AG04450 (cell line): ENCODE data around the gene SCGB1D2. TPM values are rescaled to one million over a fixed set of nuclear protein-coding genes. Genes with fewer than 3 reads are reported as not detected.

Experiments used
- CTCF ChIA-PET: fragments of 300-600, 350-600 bp; formaldehyde crosslinking; extraction: SDS; loops from one replicate; lab custom pipeline; 2022; ENCODE audit warnings: antibody characterized with exemption, inconsistent platforms; lab: Charles Lee
- POLR2A ChIA-PET: fragments of 350-600 bp; formaldehyde crosslinking; extraction: SDS; loops from one replicate; lab custom pipeline; 2021; ENCODE audit warnings: antibody characterized with exemption, inconsistent platforms; lab: Yijun Ruan, JAX
- DNase-seq: peaks from one replicate; pipeline ENCODE4 v3.0.0-alpha.2; 2011; ENCODE audit warnings: low read depth, low spot score
- H3K27ac ChIP-seq: one replicate; pipeline ENCODE4 v1.5.1; 2012; ENCODE audit warnings: low read depth, low read length, control low read depth
- H3K27me3 ChIP-seq: one replicate; pipeline ENCODE4 v1.6.0; 2012; ENCODE audit warnings: low read length; ENCODE audit not compliant: control insufficient read depth, insufficient read depth
- H3K4me3 ChIP-seq: 2 replicates; pipeline ENCODE4 v1.5.1; 2011; ENCODE audit warnings: mild to moderate bottlenecking, low read depth, low read length, control low read depth
- H3K9me3 ChIP-seq: 2 replicates; pipeline ENCODE4 v1.5.1; 2012; ENCODE audit warnings: low read length; ENCODE audit not compliant: control insufficient read depth, insufficient read depth
- polyA plus RNA-seq: library from polyadenylated mRNA; depleted of rRNA; stranded (reverse); fragments of >200 nt; gene quantifications from 2 replicates; pipeline ENCODE4 v1.2.3, GENCODE V29; 2011; rRNA removed
- TF ChIP-seq, protein P1 (sequence below): IDR thresholded peaks from 2 replicates; pipeline ENCODE4 v1.5.1; 2011; ENCODE audit warnings: low read depth, low read length, control low read depth, inconsistent platforms

SCGB1D2 gene
- polyA plus RNA-seq, 1 experiment = not detected

DNA sequence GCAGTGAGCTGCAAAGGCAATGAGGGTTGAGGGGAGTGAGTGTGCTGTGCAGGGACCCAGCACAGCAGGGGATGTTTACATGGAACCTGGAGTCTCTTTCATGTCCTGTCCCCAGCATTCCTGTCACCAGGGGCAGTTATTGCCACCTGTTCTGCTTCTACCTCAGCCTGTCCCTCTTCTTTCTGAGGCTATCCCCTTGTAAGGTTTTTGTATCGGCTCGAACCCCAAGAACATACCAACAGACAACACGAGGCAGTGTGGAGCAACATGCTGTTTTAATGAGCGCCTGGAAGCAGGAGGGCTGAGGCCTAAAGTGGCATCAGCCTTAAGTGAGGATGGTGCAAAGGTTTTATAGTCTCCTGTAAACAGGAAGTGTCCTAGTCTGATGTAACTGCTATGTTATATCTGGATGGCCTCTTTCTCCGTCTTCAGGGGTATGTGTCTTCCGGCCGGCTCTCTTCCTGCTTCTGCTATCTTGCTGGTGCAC, 31.8 kb downstream of the SCGB1D2 start:
- Histone ChIP-seq H3K4me3 (no peak overlapping the region), H3K27me3 (peaks cover 2% of the 10 kb centered on the region), H3K27ac (no peak overlapping the region), H3K9me3 (no peaks in the 10 kb centered on the region)
- CTCF ChIA-PET = no interaction called here
- POLR2A ChIA-PET = no interaction called here
- TF ChIP-seq, protein P1, sequence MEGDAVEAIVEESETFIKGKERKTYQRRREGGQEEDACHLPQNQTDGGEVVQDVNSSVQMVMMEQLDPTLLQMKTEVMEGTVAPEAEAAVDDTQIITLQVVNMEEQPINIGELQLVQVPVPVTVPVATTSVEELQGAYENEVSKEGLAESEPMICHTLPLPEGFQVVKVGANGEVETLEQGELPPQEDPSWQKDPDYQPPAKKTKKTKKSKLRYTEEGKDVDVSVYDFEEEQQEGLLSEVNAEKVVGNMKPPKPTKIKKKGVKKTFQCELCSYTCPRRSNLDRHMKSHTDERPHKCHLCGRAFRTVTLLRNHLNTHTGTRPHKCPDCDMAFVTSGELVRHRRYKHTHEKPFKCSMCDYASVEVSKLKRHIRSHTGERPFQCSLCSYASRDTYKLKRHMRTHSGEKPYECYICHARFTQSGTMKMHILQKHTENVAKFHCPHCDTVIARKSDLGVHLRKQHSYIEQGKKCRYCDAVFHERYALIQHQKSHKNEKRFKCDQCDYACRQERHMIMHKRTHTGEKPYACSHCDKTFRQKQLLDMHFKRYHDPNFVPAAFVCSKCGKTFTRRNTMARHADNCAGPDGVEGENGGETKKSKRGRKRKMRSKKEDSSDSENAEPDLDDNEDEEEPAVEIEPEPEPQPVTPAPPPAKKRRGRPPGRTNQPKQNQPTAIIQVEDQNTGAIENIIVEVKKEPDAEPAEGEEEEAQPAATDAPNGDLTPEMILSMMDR = no peak
- no peak for DNase-seq

DNA sequence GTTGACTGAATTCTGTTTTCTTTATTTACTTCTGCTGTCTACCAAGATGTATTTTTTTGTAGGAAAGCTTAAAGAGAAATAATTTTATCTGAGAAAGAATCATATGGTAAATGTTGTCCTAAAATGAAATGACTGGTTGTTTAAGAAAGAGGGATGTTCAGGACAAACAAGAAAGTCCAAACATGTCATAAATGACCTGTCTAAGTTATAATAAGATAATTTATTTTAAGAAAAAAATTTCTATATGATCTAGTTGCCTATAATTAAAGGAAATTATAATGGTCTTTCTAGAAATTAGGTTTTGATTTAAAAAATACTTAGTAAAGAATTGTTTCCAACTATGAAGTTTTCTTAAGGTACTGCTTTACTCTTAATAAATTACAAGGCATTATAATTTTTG, 38.4 kb downstream of the SCGB1D2 start:
- no peak overlapping the region for H3K27ac ChIP-seq
- ChIA-PET CTCF (no interaction called here), POLR2A (no interaction called here)
- TF ChIP-seq, protein P1 = no peak
- DNase-seq = no peak
- H3K27me3 ChIP-seq = peaks cover under 1% of the 10 kb centered on the region
- H3K4me3 ChIP-seq = no peak overlapping the region
- H3K9me3 ChIP-seq = no peaks in the 10 kb centered on the region

Other genes starting within 250 kb of the SCGB1D2 start
- gene INCENP, start 118.2 kb upstream of the SCGB1D2 start, polyA plus RNA-seq = 6.4 and 8.2 TPM in 2 replicates
- not detected in 2 replicates for gene SCGB1D1, start 52.0 kb upstream of the SCGB1D2 start, polyA plus RNA-seq
- gene SCGB2A1, start 33.6 kb upstream of the SCGB1D2 start, polyA plus RNA-seq = not detected in 2 replicates
- gene SCGB2A2, start 27.9 kb downstream of the SCGB1D2 start, polyA plus RNA-seq = not detected in 2 replicates
- not detected in 2 replicates for gene SCGB1D4, start 56.8 kb downstream of the SCGB1D2 start, polyA plus RNA-seq
- gene ASRGL1, start 95.2 kb downstream of the SCGB1D2 start, polyA plus RNA-seq = 0.48 and 0.61 TPM in 2 replicates
- gene SCGB1A1, start 176.8 kb downstream of the SCGB1D2 start, polyA plus RNA-seq = not detected in 2 replicates